Activated CD4-positive, alpha-beta memory T cell treated with anti-CD3 and anti-CD28 coated beads for 36 hours (primary cell): Measurements from ENCODE around the gene RBFOX2. TPM values are rescaled to one million over a fixed set of nuclear protein-coding genes. Genes with fewer than 3 reads are reported as not detected.
"Not testable (repeated sequence)": the region's sequence is repeated elsewhere in the genome, so short reads cannot be mapped to it uniquely, and the experiment has no call there.

ENCODE experiments used
- CTCF ChIA-PET: fragments of 350-600 bp; sonication (Branson Sonifier 250); formaldehyde crosslinking; loops from one replicate; lab custom pipeline; 2021; ENCODE audit warnings: antibody characterized with exemption, inconsistent platforms; lab: Charles Lee
- POLR2A ChIA-PET: fragments of 350-600 bp; sonication (Branson Sonifier 250); formaldehyde crosslinking; loops from one replicate; lab custom pipeline; 2021; ENCODE audit warnings: antibody characterized with exemption; lab: Charles Lee
- DNase-seq: peaks from one replicate; pipeline ENCODE4 v3.0.0-alpha.2; 2020
- H3K27ac Mint-ChIP-seq: one replicate; pipeline ENCODE4 v1.8.0; 2021; ENCODE audit warnings: mixed read lengths
- H3K27me3 Mint-ChIP-seq: one replicate; pipeline ENCODE4 v1.8.0; 2021; ENCODE audit warnings: mixed read lengths
- H3K36me3 Mint-ChIP-seq: one replicate; pipeline ENCODE4 v1.8.0; 2021; ENCODE audit warnings: mixed read lengths
- H3K4me1 Mint-ChIP-seq: one replicate; pipeline ENCODE4 v1.8.0; 2021; ENCODE audit warnings: low read depth, mixed read lengths
- H3K4me3 Mint-ChIP-seq: one replicate; pipeline ENCODE4 v1.8.0; 2021; ENCODE audit warnings: mild to moderate bottlenecking, mixed read lengths
- H3K9me3 Mint-ChIP-seq: one replicate; pipeline ENCODE4 v1.8.0; 2021; ENCODE audit warnings: mixed read lengths
- intact Hi-C: fragments of 100-400 bp; cut with micrococcal nuclease; formaldehyde crosslinking; loops from one replicate; pipeline ENCODE4 v1.15.1; 2023
- total RNA-seq, 2 experiments: library from RNA; stranded (reverse); gene quantifications; one replicate each; pipeline ENCODE4 v1.2.3, GENCODE V29; 2021

The RBFOX2 gene
- total RNA-seq, 2 experiments from 2014 or later = 4.3 to 4.6 TPM

- peaks cover 7% of the 10 kb centered on the region for H3K27me3 Mint-ChIP-seq
- no peak overlapping the region for H3K27ac Mint-ChIP-seq
- no peak overlapping the region for H3K4me3 Mint-ChIP-seq
- no peak for DNase-seq
- H3K4me1 Mint-ChIP-seq = no peaks in the 10 kb centered on the region
- no peaks in the 10 kb centered on the region for H3K36me3 Mint-ChIP-seq
- intact Hi-C loops = no loop called here
- no peaks in the 10 kb centered on the region for H3K9me3 Mint-ChIP-seq
- POLR2A ChIA-PET = no interaction called here
- CTCF ChIA-PET = no interaction called here
Measured at GRCh38 chr22:36002718-36003260, 25.8 kb downstream of the RBFOX2 start.

- H3K4me1 Mint-ChIP-seq = no peaks in the 10 kb centered on the region
- ChIA-PET CTCF (no interaction called here), POLR2A (no interaction called here)
- no peak for DNase-seq
- no peaks in the 10 kb centered on the region for H3K36me3 Mint-ChIP-seq
- no peak overlapping the region for H3K27ac Mint-ChIP-seq
- H3K27me3 Mint-ChIP-seq = peaks cover 7% of the 10 kb centered on the region
- intact Hi-C loops = no loop called here
- H3K9me3 Mint-ChIP-seq = no peaks in the 10 kb centered on the region
- H3K4me3 Mint-ChIP-seq = no peak overlapping the region
Measured at GRCh38 chr22:36002084-36002483, 26.5 kb downstream of the RBFOX2 start.

DNA sequence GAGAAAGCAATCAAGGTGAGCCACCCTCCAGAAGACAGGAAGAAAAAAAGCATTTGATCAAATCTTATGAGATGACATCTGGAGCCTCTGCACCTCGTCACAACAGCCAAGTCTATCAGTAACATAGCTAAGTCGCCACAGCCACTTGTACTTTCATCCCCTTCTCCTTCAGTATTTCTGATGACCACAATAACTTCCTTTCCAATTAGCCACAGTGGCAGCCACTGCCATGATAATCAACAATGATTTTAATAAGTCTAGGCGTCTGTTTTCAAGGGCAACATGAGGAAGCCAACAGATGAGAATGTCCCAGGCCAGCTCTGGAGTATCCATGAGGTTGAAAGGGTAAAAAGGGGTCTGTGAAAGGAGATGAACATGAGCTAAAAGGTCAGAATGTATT is 29.9 kb downstream of the RBFOX2 start:
- no peak for DNase-seq
- no peak overlapping the region for H3K4me3 Mint-ChIP-seq
- no peaks in the 10 kb centered on the region for H3K9me3 Mint-ChIP-seq
- H3K27me3 Mint-ChIP-seq = peaks cover 2% of the 10 kb centered on the region
- ChIA-PET POLR2A (no interaction called here), CTCF (interaction anchor here (1.0 kb wide), 1 partner anchor 67 kb away, joined by 3 read pairs; no protein-coding TSS in a partner anchor)
- intact Hi-C loops = no loop called here
- no peaks in the 10 kb centered on the region for H3K36me3 Mint-ChIP-seq
- H3K27ac Mint-ChIP-seq = no peak overlapping the region
- H3K4me1 Mint-ChIP-seq = no peaks in the 10 kb centered on the region

DNA sequence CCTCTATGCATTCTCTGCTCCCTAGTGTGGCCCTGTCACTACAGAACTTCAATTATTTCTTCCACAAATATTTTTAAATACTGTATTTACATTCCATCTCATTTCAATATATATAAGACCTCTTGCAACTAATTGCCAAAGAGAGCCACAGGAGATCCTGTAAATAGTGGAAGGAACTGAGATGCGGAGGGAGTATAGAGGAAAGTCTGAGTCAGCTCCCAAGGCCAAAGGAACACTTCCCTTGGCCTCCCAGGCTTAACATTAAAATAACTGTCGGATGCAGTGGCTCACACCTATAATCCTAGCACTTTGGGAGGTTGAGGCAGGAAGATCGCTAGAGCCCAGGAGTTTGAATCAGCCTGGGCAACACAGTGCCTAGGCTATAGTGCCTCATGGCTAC is 31.2 kb downstream of the RBFOX2 start:
- H3K27ac Mint-ChIP-seq = no peak overlapping the region
- CTCF ChIA-PET = no interaction called here
- H3K4me3 Mint-ChIP-seq = no peak overlapping the region
- intact Hi-C loops = no loop called here
- H3K36me3 Mint-ChIP-seq = no peaks in the 10 kb centered on the region
- no peaks in the 10 kb centered on the region for H3K9me3 Mint-ChIP-seq
- POLR2A ChIA-PET = no interaction called here
- no peak for DNase-seq
- no peaks in the 10 kb centered on the region for H3K4me1 Mint-ChIP-seq
- H3K27me3 Mint-ChIP-seq = peaks cover 3% of the 10 kb centered on the region

GRCh38 chr22:35996596-35996995 is 32.0 kb downstream of the RBFOX2 start:
- DNase-seq = no peak
- intact Hi-C loops = no loop called here
- H3K4me3 Mint-ChIP-seq = no peak overlapping the region
- no peaks in the 10 kb centered on the region for H3K36me3 Mint-ChIP-seq
- no peaks in the 10 kb centered on the region for H3K4me1 Mint-ChIP-seq
- peaks cover 7% of the 10 kb centered on the region for H3K27me3 Mint-ChIP-seq
- no peak overlapping the region for H3K27ac Mint-ChIP-seq
- CTCF ChIA-PET = interaction anchor here (0.9 kb wide), 1 partner anchor 69 kb away, joined by 4 read pairs; no protein-coding TSS in a partner anchor
- POLR2A ChIA-PET = no interaction called here
- no peaks in the 10 kb centered on the region for H3K9me3 Mint-ChIP-seq

DNA sequence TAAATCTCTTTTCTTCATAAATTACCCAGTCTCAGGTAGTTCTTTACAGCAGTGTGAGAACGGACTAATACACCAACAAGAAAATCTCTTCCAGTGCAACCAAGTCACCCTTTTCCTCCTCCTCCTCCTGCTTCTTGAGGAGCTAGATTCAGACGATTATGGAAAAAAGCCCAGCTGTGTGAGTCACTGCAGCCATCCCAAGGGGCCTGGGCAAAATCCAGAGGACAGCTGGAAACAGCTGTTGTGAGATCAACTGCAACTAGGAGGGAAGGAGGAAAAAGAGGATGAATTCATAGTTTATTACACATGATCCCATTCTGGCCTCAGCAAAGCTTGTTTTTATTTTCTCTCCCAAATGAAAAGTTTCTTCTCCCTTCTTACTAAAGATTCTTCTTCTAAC is 32.9 kb downstream of the RBFOX2 start:
- no peaks in the 10 kb centered on the region for H3K9me3 Mint-ChIP-seq
- POLR2A ChIA-PET = interaction anchor here (0.6 kb wide), 1 partner anchor 68 kb away, joined by 3 read pairs; no protein-coding TSS in a partner anchor

DNA sequence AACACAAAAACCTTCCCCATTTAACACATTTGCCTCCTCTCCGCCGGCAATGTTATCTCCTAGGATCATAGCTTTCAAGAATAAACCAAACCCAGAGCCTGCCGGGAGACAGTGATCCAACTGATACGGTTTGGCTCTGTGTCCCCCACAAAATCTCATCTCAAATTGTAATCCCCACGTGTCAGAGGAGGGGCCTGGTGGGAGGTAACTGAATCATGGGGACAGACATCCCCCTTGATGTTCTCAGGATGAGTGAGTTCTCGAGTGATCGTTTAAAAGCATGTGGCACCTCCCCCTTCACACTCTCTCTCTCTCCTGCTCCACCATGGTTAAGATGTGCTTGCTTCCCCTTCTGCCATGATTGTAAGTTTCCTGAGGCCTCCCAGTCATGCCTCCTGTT is 33.3 kb downstream of the RBFOX2 start:
- no peak for DNase-seq
- intact Hi-C loops = no loop called here
- H3K4me3 Mint-ChIP-seq = no peak overlapping the region
- H3K27ac Mint-ChIP-seq = no peak overlapping the region
- ChIA-PET POLR2A (interaction anchor here (0.6 kb wide), 1 partner anchor 68 kb away, joined by 3 read pairs; no protein-coding TSS in a partner anchor), CTCF (interaction anchor here (1.0 kb wide), 1 partner anchor 71 kb away, joined by 4 read pairs; no protein-coding TSS in a partner anchor)
- no peaks in the 10 kb centered on the region for H3K4me1 Mint-ChIP-seq
- no peaks in the 10 kb centered on the region for H3K9me3 Mint-ChIP-seq
- H3K36me3 Mint-ChIP-seq = no peaks in the 10 kb centered on the region
- H3K27me3 Mint-ChIP-seq = peaks cover 5% of the 10 kb centered on the region

More for the DNA sequence above, 32.9 kb downstream of the RBFOX2 start:
- DNase-seq = no peak
- Mint-ChIP-seq H3K27me3 (peaks cover 7% of the 10 kb centered on the region), H3K27ac (no peak overlapping the region), H3K36me3 (no peaks in the 10 kb centered on the region), H3K4me3 (no peak overlapping the region), H3K4me1 (no peaks in the 10 kb centered on the region)
- CTCF ChIA-PET = no interaction called here
- intact Hi-C loops = no loop called here

DNA sequence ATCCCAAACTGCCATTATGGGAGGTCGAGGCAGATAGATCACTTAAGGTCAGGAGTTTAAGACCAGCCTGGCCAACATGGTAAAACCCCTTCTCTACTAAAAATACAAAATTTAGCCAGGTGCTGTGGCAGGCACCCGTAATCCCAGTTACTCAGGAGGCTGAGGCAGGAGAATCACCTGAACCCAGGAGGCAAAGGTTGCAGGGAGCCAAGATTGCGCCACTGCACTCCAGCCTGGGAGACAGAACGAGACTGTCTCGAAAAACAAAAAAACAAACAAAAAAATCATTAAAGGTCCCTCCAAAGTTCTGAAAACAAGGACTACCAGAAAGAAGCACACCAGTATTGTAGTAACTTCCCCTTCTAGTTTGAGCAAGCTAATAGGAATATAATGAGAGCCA is 34.9 kb downstream of the RBFOX2 start:
- intact Hi-C loops, H3K36me3 Mint-ChIP-seq: not testable (repeated sequence)
- CTCF ChIA-PET = interaction anchor here (0.9 kb wide), 1 partner anchor 30 kb away, joined by 3 read pairs; no protein-coding TSS in a partner anchor

GRCh38 chr22:35993048-35993714 is 35.4 kb downstream of the RBFOX2 start:
- no peaks in the 10 kb centered on the region for H3K4me1 Mint-ChIP-seq
- no peaks in the 10 kb centered on the region for H3K9me3 Mint-ChIP-seq
- intact Hi-C loops = no loop called here
- no peak overlapping the region for H3K4me3 Mint-ChIP-seq
- DNase-seq = no peak
- ChIA-PET POLR2A (no interaction called here), CTCF (interaction anchor here (0.9 to 1.1 kb wide), 2 partner anchors 31 to 73 kb away, joined by 3 to 9 read pairs; no protein-coding TSS in a partner anchor)
- no peaks in the 10 kb centered on the region for H3K36me3 Mint-ChIP-seq
- H3K27me3 Mint-ChIP-seq = peaks cover 5% of the 10 kb centered on the region
- H3K27ac Mint-ChIP-seq = no peak overlapping the region

More for the DNA sequence above, 34.9 kb downstream of the RBFOX2 start:
- POLR2A ChIA-PET, H3K4me3 Mint-ChIP-seq, DNase-seq, H3K27me3 Mint-ChIP-seq, H3K9me3 Mint-ChIP-seq, H3K27ac Mint-ChIP-seq, H3K4me1 Mint-ChIP-seq: not testable (repeated sequence)

- H3K27me3 Mint-ChIP-seq = peaks cover 7% of the 10 kb centered on the region
- H3K9me3 Mint-ChIP-seq = no peaks in the 10 kb centered on the region
- H3K27ac Mint-ChIP-seq = no peak overlapping the region
- ChIA-PET POLR2A (no interaction called here), CTCF (no interaction called here)
- no peaks in the 10 kb centered on the region for H3K36me3 Mint-ChIP-seq
- no peak overlapping the region for H3K4me3 Mint-ChIP-seq
- intact Hi-C loops = no loop called here
- no peaks in the 10 kb centered on the region for H3K4me1 Mint-ChIP-seq
- no peak for DNase-seq
Measured at GRCh38 chr22:35991168-35991567, 37.5 kb downstream of the RBFOX2 start.

- Mint-ChIP-seq H3K4me1 (no peaks in the 10 kb centered on the region), H3K27me3 (peaks cover 8% of the 10 kb centered on the region), H3K36me3 (no peaks in the 10 kb centered on the region), H3K27ac (no peak overlapping the region), H3K9me3 (no peaks in the 10 kb centered on the region), H3K4me3 (no peak overlapping the region)
- DNase-seq = no peak
- intact Hi-C loops = no loop called here
- ChIA-PET POLR2A (no interaction called here), CTCF (interaction anchor here (1.0 kb wide), 1 partner anchor 78 kb away, joined by 3 read pairs; no protein-coding TSS in a partner anchor)
Measured at GRCh38 chr22:35988030-35988429, 40.6 kb downstream of the RBFOX2 start.

DNA sequence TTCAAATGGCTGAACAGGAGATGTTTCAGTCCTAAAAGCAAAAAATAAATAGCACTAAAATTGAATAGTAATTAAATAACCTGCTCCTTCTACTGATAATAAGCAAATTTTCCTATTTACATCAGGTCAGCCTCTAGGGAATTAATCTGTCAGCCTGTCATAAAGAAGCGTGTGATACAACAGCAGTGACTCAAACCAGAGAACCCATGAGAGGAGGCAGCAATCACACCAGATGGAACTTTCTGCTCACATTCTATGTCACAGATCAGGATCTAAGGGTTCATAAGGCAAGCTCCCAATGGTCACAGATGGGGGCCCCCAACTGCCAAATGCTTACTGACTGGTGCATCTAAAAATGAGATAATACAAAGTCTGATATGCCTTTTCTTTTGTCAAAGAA is 41.1 kb downstream of the RBFOX2 start:
- H3K36me3 Mint-ChIP-seq = no peaks in the 10 kb centered on the region
- no peak for DNase-seq
- intact Hi-C loops = no loop called here
- no peak overlapping the region for H3K27ac Mint-ChIP-seq
- POLR2A ChIA-PET = no interaction called here
- no peaks in the 10 kb centered on the region for H3K4me1 Mint-ChIP-seq
- peaks cover 8% of the 10 kb centered on the region for H3K27me3 Mint-ChIP-seq
- H3K9me3 Mint-ChIP-seq = no peaks in the 10 kb centered on the region
- CTCF ChIA-PET = interaction anchor here (0.9 kb wide), 1 partner anchor 60 kb away, joined by 3 read pairs; no protein-coding TSS in a partner anchor
- no peak overlapping the region for H3K4me3 Mint-ChIP-seq
